ENCODE data around the gene ACBD4. TPM values are rescaled to one million over a fixed set of nuclear protein-coding genes. Genes with fewer than 3 reads are reported as not detected.

Gene ACBD4
- total and polyA plus RNA-seq, 2 of the 13 experiments (the other 11 are each of a cell fraction or from before 2014, with no cell fraction given), result 16.1 to 26.9 TPM

- TF ChIP-seq MLX (CRISPR knock-in tag; IDR thresholded peaks at IDR 0.05) (peak; percentile 61; the same call in 1 of the 2 replicates), ZNF557 (CRISPR knock-in tag; IDR thresholded peaks at IDR 0.05) (no peak), MAFK (conservative IDR thresholded peaks at IDR 0.05 in 1 of 2, IDR thresholded peaks at IDR 0.05 in 1 of 2; ENCODE audit: low read length in 2 of 2) (no peak), ZNF547 (CRISPR knock-in tag; IDR thresholded peaks at IDR 0.05) (peak; percentile 48; the same call in 1 of the 2 replicates), RBM22 (optimal IDR thresholded peaks at IDR 0.05; ENCODE audit: low read length) (no peak), ZNF891 (CRISPR knock-in tag; IDR thresholded peaks at IDR 0.05) (no peak), XBP1 (CRISPR knock-in tag; IDR thresholded peaks at IDR 0.05) (no peak), ZNF580 (CRISPR knock-in tag; IDR thresholded peaks at IDR 0.05; ENCODE audit: borderline replicate concordance, low read depth) (no peak), POLR2AphosphoS2 (IDR thresholded peaks at IDR 0.05; ENCODE audit: low read depth, low read length) (no peak), ZNF720 (CRISPR knock-in tag; IDR thresholded peaks at IDR 0.05) (no peak), ZNF777 (CRISPR knock-in tag; IDR thresholded peaks at IDR 0.05) (no peak), ZNF496 (CRISPR knock-in tag; IDR thresholded peaks at IDR 0.05; ENCODE audit: insufficient replicate concordance) (no peak), ZSCAN31 (CRISPR knock-in tag; IDR thresholded peaks at IDR 0.05; ENCODE audit: low read depth) (peak; percentile 39; the same call in 1 of the 2 replicates), ZNF788 (CRISPR knock-in tag; IDR thresholded peaks at IDR 0.05; ENCODE audit: borderline replicate concordance) (no peak), TBX2 (CRISPR knock-in tag; IDR thresholded peaks at IDR 0.05; ENCODE audit: borderline replicate concordance) (no peak), SMARCE1 (IDR thresholded peaks at IDR 0.05; ENCODE audit: borderline replicate concordance) (no peak), ZFYVE20 (CRISPR knock-in tag; IDR thresholded peaks at IDR 0.05; ENCODE audit: borderline replicate concordance, low read depth) (no peak), MAFG (CRISPR knock-in tag; IDR thresholded peaks at IDR 0.05) (no peak), ZNF138 (CRISPR knock-in tag; IDR thresholded peaks at IDR 0.05; ENCODE audit: low read depth) (0 out of 2 replicates have a peak, but pooled peaks have one; percentile 5), CHCHD3 (CRISPR knock-in tag; IDR thresholded peaks at IDR 0.05) (peak; percentile 69; the same call in 1 of the 2 replicates), HDAC1 (CRISPR knock-in tag; IDR thresholded peaks at IDR 0.05) (peak; percentile 62)
- TF ChIP-seq, protein P1, sequence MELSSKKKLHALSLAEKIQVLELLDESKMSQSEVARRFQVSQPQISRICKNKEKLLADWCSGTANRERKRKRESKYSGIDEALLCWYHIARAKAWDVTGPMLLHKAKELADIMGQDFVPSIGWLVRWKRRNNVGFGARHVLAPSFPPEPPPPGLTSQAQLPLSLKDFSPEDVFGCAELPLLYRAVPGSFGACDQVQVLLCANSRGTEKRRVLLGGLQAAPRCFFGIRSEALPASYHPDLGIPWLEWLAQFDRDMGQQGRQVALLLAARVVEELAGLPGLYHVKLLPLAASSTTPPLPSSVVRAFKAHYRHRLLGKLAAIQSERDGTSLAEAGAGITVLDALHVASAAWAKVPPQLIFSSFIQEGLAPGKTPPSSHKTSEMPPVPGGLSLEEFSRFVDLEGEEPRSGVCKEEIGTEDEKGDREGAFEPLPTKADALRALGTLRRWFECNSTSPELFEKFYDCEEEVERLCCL (CRISPR knock-in tag; IDR thresholded peaks at IDR 0.05; ENCODE audit: borderline replicate concordance), result 0 out of 2 replicates have a peak, but pooled peaks have one; percentile 32
- TF ChIP-seq, protein P2, sequence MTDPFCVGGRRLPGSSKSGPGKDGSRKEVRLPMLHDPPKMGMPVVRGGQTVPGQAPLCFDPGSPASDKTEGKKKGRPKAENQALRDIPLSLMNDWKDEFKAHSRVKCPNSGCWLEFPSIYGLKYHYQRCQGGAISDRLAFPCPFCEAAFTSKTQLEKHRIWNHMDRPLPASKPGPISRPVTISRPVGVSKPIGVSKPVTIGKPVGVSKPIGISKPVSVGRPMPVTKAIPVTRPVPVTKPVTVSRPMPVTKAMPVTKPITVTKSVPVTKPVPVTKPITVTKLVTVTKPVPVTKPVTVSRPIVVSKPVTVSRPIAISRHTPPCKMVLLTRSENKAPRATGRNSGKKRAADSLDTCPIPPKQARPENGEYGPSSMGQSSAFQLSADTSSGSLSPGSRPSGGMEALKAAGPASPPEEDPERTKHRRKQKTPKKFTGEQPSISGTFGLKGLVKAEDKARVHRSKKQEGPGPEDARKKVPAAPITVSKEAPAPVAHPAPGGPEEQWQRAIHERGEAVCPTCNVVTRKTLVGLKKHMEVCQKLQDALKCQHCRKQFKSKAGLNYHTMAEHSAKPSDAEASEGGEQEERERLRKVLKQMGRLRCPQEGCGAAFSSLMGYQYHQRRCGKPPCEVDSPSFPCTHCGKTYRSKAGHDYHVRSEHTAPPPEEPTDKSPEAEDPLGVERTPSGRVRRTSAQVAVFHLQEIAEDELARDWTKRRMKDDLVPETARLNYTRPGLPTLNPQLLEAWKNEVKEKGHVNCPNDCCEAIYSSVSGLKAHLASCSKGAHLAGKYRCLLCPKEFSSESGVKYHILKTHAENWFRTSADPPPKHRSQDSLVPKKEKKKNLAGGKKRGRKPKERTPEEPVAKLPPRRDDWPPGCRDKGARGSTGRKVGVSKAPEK (CRISPR knock-in tag; IDR thresholded peaks at IDR 0.05; ENCODE audit: borderline replicate concordance), result no peak; the same call in 1 of the 2 replicates
Observed at GRCh38 chr17:45127548-45128300, 7.8 kb upstream of the ACBD4 start (continued).
